BE2C (cell line): ENCODE measurements around the gene ATMIN.
A peak's percentile ranks its signal among the peaks of the same experiment; 100 is the strongest.

ENCODE experiments used
- DNase-seq: peaks from one replicate; pipeline ENCODE4 v3.0.0-alpha.2; 2020
- H3K27me3 ChIP-seq: fragments of 250-450 bp; sonication (Bioruptor Pico); 2 replicates; pipeline ENCODE4 v1.5.1; 2020; ENCODE audit warnings: mild to moderate bottlenecking
- H3K36me3 ChIP-seq: fragments of 250-450 bp; sonication (Bioruptor Pico); 2 replicates; pipeline ENCODE4 v1.5.1; 2020; ENCODE audit warnings: mild to moderate bottlenecking
- H3K4me1 ChIP-seq: fragments of 250-450 bp; sonication (Bioruptor Pico); 2 replicates; pipeline ENCODE4 v1.5.1; 2020
- H3K4me3 ChIP-seq: 2 replicates; pipeline ENCODE4 v1.5.1; 2011; ENCODE audit warnings: low read depth, low read length
- H3K9me3 ChIP-seq: fragments of 250-450 bp; sonication (Bioruptor Pico); 2 replicates; pipeline ENCODE4 v1.5.1; 2020
- CTCF ChIP-seq: IDR thresholded peaks from 2 replicates; pipeline ENCODE4 v1.5.1; 2012; ENCODE audit warnings: mild to moderate bottlenecking, low read depth, low read length

The ATMIN gene

GRCh38 chr16:81096715-81097208, 61.1 kb downstream of the ATMIN start:
- H3K4me1 ChIP-seq: no peaks in the 10 kb centered on the region
- no peaks in the 10 kb centered on the region; the same call in none of the 2 replicates for H3K36me3 ChIP-seq
- H3K4me3 ChIP-seq: peak overlapping the region; percentile 28; the same call in 1 of the 2 replicates
- DNase-seq: no peak
- no peaks in the 10 kb centered on the region for H3K9me3 ChIP-seq
- no peaks in the 10 kb centered on the region for H3K27me3 ChIP-seq
- TF ChIP-seq CTCF: no peak
